Liver (tissue), 9 donors: ENCODE measurements around the gene FARS2. TPM values are rescaled to one million over a fixed set of nuclear protein-coding genes. Genes with fewer than 3 reads are reported as not detected.

Source experiments
- DNase-seq: peaks from one replicate; pipeline ENCODE4 v3.0.0-alpha.2; 2017; ENCODE audit warnings: low spot score
- H3K27ac ChIP-seq, 2 donors: one replicate each; pipeline ENCODE4 v1.7.0; 2013; ENCODE audit warnings: inconsistent platforms in 2 of 2, low read length in 2 of 2, control low read depth in 1 of 2, low read depth in 1 of 2, mild to moderate bottlenecking in 1 of 2
- H3K27me3 ChIP-seq, 4 donors: one replicate each; pipeline versions ENCODE4 v1.6.1 to v1.7.0; 2013; ENCODE audit warnings: low read length in 3 of 4, inconsistent platforms in 1 of 4, mild to moderate bottlenecking in 1 of 4, moderate library complexity in 1 of 4; ENCODE audit not compliant: control insufficient read depth in 4 of 4, insufficient read depth in 4 of 4
- H3K36me3 ChIP-seq, 4 donors: one replicate each; pipeline versions ENCODE4 v1.6.1 to v1.7.0; 2013; ENCODE audit warnings: low read length in 3 of 4, mild to moderate bottlenecking in 3 of 4, low read depth in 1 of 4, moderate library complexity in 1 of 4; ENCODE audit not compliant: control insufficient read depth in 4 of 4, insufficient read depth in 3 of 4
- H3K4me1 ChIP-seq, 4 donors: one replicate each; pipeline versions ENCODE4 v1.6.1 to v1.7.0; 2013; ENCODE audit warnings: low read length in 3 of 4, mild to moderate bottlenecking in 3 of 4, moderate library complexity in 1 of 4; ENCODE audit not compliant: control insufficient read depth in 4 of 4, insufficient read depth in 4 of 4
- H3K4me3 ChIP-seq, 3 donors: one replicate each; pipeline versions ENCODE4 v1.6.1 to v1.7.0; 2013; ENCODE audit warnings: low read length in 3 of 3, control low read depth in 1 of 3, low read depth in 1 of 3, mild to moderate bottlenecking in 1 of 3
- H3K9ac ChIP-seq, 2 donors: one replicate each; pipeline ENCODE4 v1.7.0; 2013; ENCODE audit warnings: low read length in 2 of 2, mild to moderate bottlenecking in 2 of 2, moderate library complexity in 2 of 2, control low read depth in 1 of 2, low read depth in 1 of 2
- H3K9me3 ChIP-seq, 4 donors: one replicate each; pipeline versions ENCODE4 v1.6.1 to v1.7.0; 2013; ENCODE audit warnings: low read length in 3 of 4; ENCODE audit not compliant: control insufficient read depth in 4 of 4
- EGR1 ChIP-seq, 2 donors: IDR thresholded peaks; 2 replicates each; pipeline ENCODE4 v1.6.1; 2016 to 2018; ENCODE audit warnings: antibody characterized with exemption in 2 of 2, low read depth in 2 of 2
- FOXA1 ChIP-seq: IDR thresholded peaks from 2 replicates; pipeline ENCODE4 v1.6.1; 2016; ENCODE audit warnings: antibody characterized with exemption
- FOXA2 ChIP-seq: IDR thresholded peaks from 2 replicates; pipeline ENCODE4 v1.6.1; 2016; ENCODE audit warnings: antibody characterized with exemption
- GABPA ChIP-seq, 2 donors: IDR thresholded peaks in 1 of 2; conservative IDR thresholded peaks in 1 of 2; 2 replicates each; pipeline ENCODE4 v1.6.1; 2016; ENCODE audit warnings: antibody characterized with exemption in 2 of 2, mild to moderate bottlenecking in 1 of 2, moderate library complexity in 1 of 2
- HNF4A ChIP-seq, 2 donors: conservative IDR thresholded peaks; 2 replicates each; pipeline ENCODE4 v1.6.1; 2016; ENCODE audit warnings: antibody characterized with exemption in 2 of 2, mild to moderate bottlenecking in 2 of 2
- HNF4G ChIP-seq: IDR thresholded peaks from 2 replicates; pipeline ENCODE4 v1.6.1; 2016; ENCODE audit warnings: antibody characterized with exemption
- JUND ChIP-seq, 2 donors: IDR thresholded peaks; 2 replicates each; pipeline ENCODE4 v1.6.1; 2016; ENCODE audit warnings: antibody characterized with exemption in 2 of 2
- NR2F2 ChIP-seq: IDR thresholded peaks from 2 replicates; pipeline ENCODE4 v1.6.1; 2016; ENCODE audit warnings: antibody characterized with exemption
- RXRA ChIP-seq, 2 donors: IDR thresholded peaks; 2 replicates each; pipeline ENCODE4 v1.6.1; 2017 to 2018; ENCODE audit warnings: antibody characterized with exemption in 2 of 2, mild to moderate bottlenecking in 1 of 2
- TAF1 ChIP-seq: conservative IDR thresholded peaks from 2 replicates; pipeline ENCODE4 v1.6.1; 2016; ENCODE audit warnings: antibody characterized with exemption, mild to moderate bottlenecking
- YY1 ChIP-seq: IDR thresholded peaks from 2 replicates; pipeline ENCODE4 v1.6.1; 2016; ENCODE audit warnings: antibody characterized with exemption, mild to moderate bottlenecking
- WGBS: extraction: QIAGEN DNeasy Blood & Tissue Kit; methylation state at CpG from one replicate; pipeline ENCODE4 v1.1.7; 2013; 5-methylcytosine and 5-hydroxymethylcytosine counted together
- polyA plus RNA-seq, 2 donors: library from polyadenylated mRNA; stranded (reverse) in 1 of 2; unstranded in 1 of 2; fragments of 200-250 nt in 1 of 2; fragments of >200 nt in 1 of 2; fragmentation: Nextera tagmentation in 1 of 2; extraction: Ambion mirVana in 1 of 2; gene quantifications; one replicate each; pipeline versions ENCODE4 v1.2.1 to v1.2.3, GENCODE V29; 2013 to 2015
- total RNA-seq, 2 donors: library from RNA; depleted of rRNA; stranded (reverse); fragments of >200 nt; gene quantifications; one replicate each; pipeline ENCODE4 v1.2.3, GENCODE V29; 2014
- TF ChIP-seq, protein P1 (sequence below): IDR thresholded peaks from 2 replicates; pipeline ENCODE4 v1.6.1; 2016; ENCODE audit warnings: antibody characterized with exemption, mild to moderate bottlenecking
- TF ChIP-seq, protein P2 (sequence below): fragments of 150-350 bp; IDR thresholded peaks from 2 replicates; pipeline ENCODE4 v1.5.1; 2017; ENCODE audit warnings: improper control_type of control experiment, low read depth, low read length; ENCODE audit not compliant: missing input control
- TF ChIP-seq, protein P3 (sequence below): IDR thresholded peaks from 2 replicates; pipeline ENCODE4 v1.6.1; 2016; ENCODE audit warnings: antibody characterized with exemption
- donor health status: healthy.
- donor health status: healthy.
- donor health status: healthy.
- donor health status: healthy.
- donor health status: healthy.

The FARS2 gene
- total and polyA plus RNA-seq, 4 donors, result 7.8 to 25.9 (median 11.2) TPM

DNA sequence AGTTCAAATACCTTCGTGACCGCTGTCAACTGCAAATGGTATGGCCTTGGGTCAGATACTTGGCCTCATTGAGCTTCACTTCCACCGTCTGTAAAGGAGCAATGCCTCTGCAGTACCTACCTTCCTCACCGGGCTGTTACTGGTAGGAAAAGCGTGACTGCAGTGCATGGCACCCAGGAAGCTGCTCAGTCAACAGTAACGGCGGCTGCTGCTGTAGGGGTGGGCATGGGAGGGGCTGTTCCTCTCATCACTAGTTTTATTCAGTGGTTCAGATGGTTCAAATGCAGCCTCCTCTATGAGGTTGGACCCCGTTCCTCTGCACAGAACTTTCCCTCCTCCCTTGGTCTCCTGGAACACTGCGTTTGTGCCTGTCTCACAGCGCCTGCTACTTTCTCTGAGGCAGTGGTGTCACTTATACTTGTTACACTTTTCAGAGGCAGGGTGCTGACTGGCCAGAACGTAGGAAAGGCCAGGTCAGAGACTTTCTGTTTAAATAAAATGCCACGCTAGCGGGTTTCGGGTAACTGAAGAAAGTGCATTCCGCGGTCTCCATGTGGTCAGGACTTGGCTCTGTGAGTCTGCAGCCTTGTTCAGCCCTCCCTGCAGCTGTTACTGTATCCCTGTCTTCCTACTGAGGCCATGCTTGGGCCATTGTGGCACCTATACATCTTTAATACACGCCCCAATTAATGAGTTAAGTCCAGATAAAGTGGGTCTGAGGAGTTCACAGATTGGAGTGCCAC is 465.8 kb downstream of the FARS2 start:
- no peaks in the 10 kb centered on the region for H3K9me3 ChIP-seq
- no peaks in the 10 kb centered on the region for H3K4me1 ChIP-seq
- no peak overlapping the region for H3K4me3 ChIP-seq
- H3K27me3 ChIP-seq, result no peaks in the 10 kb centered on the region
- TF ChIP-seq EGR1 (IDR thresholded peaks at IDR 0.05; ENCODE audit: low read depth in 2 of 2), result no peak
- TF ChIP-seq, protein P1, sequence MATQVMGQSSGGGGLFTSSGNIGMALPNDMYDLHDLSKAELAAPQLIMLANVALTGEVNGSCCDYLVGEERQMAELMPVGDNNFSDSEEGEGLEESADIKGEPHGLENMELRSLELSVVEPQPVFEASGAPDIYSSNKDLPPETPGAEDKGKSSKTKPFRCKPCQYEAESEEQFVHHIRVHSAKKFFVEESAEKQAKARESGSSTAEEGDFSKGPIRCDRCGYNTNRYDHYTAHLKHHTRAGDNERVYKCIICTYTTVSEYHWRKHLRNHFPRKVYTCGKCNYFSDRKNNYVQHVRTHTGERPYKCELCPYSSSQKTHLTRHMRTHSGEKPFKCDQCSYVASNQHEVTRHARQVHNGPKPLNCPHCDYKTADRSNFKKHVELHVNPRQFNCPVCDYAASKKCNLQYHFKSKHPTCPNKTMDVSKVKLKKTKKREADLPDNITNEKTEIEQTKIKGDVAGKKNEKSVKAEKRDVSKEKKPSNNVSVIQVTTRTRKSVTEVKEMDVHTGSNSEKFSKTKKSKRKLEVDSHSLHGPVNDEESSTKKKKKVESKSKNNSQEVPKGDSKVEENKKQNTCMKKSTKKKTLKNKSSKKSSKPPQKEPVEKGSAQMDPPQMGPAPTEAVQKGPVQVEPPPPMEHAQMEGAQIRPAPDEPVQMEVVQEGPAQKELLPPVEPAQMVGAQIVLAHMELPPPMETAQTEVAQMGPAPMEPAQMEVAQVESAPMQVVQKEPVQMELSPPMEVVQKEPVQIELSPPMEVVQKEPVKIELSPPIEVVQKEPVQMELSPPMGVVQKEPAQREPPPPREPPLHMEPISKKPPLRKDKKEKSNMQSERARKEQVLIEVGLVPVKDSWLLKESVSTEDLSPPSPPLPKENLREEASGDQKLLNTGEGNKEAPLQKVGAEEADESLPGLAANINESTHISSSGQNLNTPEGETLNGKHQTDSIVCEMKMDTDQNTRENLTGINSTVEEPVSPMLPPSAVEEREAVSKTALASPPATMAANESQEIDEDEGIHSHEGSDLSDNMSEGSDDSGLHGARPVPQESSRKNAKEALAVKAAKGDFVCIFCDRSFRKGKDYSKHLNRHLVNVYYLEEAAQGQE, result no peak
- TF ChIP-seq HNF4G, result no peak
- TF ChIP-seq, protein P2, sequence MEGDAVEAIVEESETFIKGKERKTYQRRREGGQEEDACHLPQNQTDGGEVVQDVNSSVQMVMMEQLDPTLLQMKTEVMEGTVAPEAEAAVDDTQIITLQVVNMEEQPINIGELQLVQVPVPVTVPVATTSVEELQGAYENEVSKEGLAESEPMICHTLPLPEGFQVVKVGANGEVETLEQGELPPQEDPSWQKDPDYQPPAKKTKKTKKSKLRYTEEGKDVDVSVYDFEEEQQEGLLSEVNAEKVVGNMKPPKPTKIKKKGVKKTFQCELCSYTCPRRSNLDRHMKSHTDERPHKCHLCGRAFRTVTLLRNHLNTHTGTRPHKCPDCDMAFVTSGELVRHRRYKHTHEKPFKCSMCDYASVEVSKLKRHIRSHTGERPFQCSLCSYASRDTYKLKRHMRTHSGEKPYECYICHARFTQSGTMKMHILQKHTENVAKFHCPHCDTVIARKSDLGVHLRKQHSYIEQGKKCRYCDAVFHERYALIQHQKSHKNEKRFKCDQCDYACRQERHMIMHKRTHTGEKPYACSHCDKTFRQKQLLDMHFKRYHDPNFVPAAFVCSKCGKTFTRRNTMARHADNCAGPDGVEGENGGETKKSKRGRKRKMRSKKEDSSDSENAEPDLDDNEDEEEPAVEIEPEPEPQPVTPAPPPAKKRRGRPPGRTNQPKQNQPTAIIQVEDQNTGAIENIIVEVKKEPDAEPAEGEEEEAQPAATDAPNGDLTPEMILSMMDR, result no peak
- TF ChIP-seq GABPA (IDR thresholded peaks at IDR 0.05 in 1 of 2, conservative IDR thresholded peaks at IDR 0.05 in 1 of 2), result no peak
- no peak for TF ChIP-seq RXRA (IDR thresholded peaks at IDR 0.05)
- TF ChIP-seq FOXA1, result no peak
- H3K9ac ChIP-seq, result no peak overlapping the region
- WGBS, result 97% methylated on average over 17 of the region's 17 CpGs
- no peak for DNase-seq
- H3K27ac ChIP-seq, result no peak overlapping the region
- H3K36me3 ChIP-seq, result no peaks in the 10 kb centered on the region

DNA sequence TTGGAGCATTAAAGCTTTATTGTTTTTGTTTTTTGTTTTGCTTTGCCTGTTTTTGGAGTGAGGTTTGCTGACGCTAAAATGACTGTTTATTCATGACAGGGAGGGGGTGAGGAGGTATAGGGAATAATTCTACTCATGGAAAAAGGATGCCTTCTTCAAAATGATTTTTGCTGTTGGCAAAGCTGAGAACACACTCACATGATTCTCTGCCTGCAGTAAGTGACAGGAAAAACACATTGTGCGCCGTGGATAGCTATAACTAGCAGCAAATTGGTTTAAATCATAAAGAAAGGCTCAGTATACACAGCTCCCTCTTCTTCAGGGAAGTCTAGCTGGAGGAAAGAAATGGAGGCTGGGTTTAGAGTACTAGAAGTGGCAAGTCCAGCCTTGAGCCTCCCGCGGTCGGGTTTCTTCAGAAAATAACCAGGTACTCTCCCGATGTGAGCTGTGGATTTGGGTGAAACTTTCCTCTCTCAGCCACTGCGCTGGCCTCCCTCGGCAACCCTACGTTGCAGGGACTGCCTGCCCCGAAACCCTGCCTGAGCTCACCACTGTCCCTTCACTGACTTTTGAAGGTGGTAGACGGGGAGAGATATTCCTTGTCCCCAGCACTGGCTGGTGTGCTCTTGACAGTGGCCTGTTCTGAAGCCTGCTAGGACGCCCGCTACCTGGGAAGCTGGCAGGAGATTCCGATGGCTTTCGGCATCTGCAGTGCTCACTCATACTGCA is 467.2 kb downstream of the FARS2 start:
- no peaks in the 10 kb centered on the region for H3K36me3 ChIP-seq
- 96% methylated on average over 16 of the region's 16 CpGs for WGBS
- no peak overlapping the region for H3K4me3 ChIP-seq
- no peak overlapping the region for H3K9ac ChIP-seq
- H3K27ac ChIP-seq, result no peak overlapping the region
- H3K4me1 ChIP-seq, result no peaks in the 10 kb centered on the region
- DNase-seq, result no peak
- no peaks in the 10 kb centered on the region for H3K9me3 ChIP-seq
- H3K27me3 ChIP-seq, result no peaks in the 10 kb centered on the region
- TF ChIP-seq JUND (IDR thresholded peaks at IDR 0.05) (no peak), TAF1 (no peak), NR2F2 (no peak), FOXA1 (no peak), HNF4A (conservative IDR thresholded peaks at IDR 0.05) (no peak), HNF4G (no peak), RXRA (IDR thresholded peaks at IDR 0.05) (no peak), FOXA2 (no peak), GABPA (IDR thresholded peaks at IDR 0.05 in 1 of 2, conservative IDR thresholded peaks at IDR 0.05 in 1 of 2) (no peak), YY1 (no peak)
- TF ChIP-seq, protein P2, result no peak
- TF ChIP-seq, protein P3, sequence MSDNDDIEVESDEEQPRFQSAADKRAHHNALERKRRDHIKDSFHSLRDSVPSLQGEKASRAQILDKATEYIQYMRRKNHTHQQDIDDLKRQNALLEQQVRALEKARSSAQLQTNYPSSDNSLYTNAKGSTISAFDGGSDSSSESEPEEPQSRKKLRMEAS, result no peak
